K562 (cell line): Measurements from ENCODE around the gene VPREB1. TPM values are rescaled to one million over a fixed set of nuclear protein-coding genes. Genes with fewer than 3 reads are reported as not detected.

ENCODE experiments used
- FOS ChIP-seq: IDR thresholded peaks from 3 replicates; pipeline ENCODE4 v1.6.1; 2011; ENCODE audit not compliant: insufficient read length; ENCODE audit errors: extremely low read depth
- FOXA1 ChIP-seq: fragments of 450-650 bp; IDR thresholded peaks from 2 replicates; pipeline ENCODE4 v1.6.1; 2016; ENCODE audit warnings: mild to moderate bottlenecking, borderline replicate concordance
- GTF2F1 ChIP-seq: IDR thresholded peaks from 2 replicates; pipeline ENCODE4 v1.6.1; 2011; ENCODE audit warnings: low read depth, low read length, improper control_type of control experiment
- HMGXB4 ChIP-seq: sonication (generic); formaldehyde crosslinking; IDR thresholded peaks from 2 replicates; pipeline ENCODE4 v1.8.1; 2023; ENCODE audit warnings: mild to moderate bottlenecking, missing genetic modification reagents
- LEF1 ChIP-seq: fragments of 450-650 bp; IDR thresholded peaks from 2 replicates; pipeline ENCODE4 v1.6.1; 2016; ENCODE audit warnings: mild to moderate bottlenecking
- MCM5 ChIP-seq: fragments of 450-650 bp; IDR thresholded peaks from 2 replicates; pipeline ENCODE4 v1.6.1; 2016; ENCODE audit warnings: low read depth
- PHB2 ChIP-seq: fragments of 450-650 bp; IDR thresholded peaks from 2 replicates; pipeline ENCODE4 v1.6.1; 2017; ENCODE audit warnings: low read depth
- RBBP5 ChIP-seq: fragments of 200-600 bp; sonication (generic); IDR thresholded peaks from 2 replicates; pipeline ENCODE4 v1.6.1; 2012; ENCODE audit warnings: borderline replicate concordance, mild to moderate bottlenecking, low read length, control low read depth, inconsistent platforms; ENCODE audit not compliant: insufficient read depth, poor library complexity, severe bottlenecking
- RBM25 ChIP-seq: fragments of 200-400 bp; formaldehyde crosslinking; IDR thresholded peaks from 2 replicates; pipeline ENCODE4 v1.6.1; 2018; ENCODE audit warnings: low read length, low read depth, moderate library complexity; ENCODE audit not compliant: severe bottlenecking
- SNAPC5 ChIP-seq: fragments of 250-450 bp; sonication (Bioruptor Pico); IDR thresholded peaks from 2 replicates; pipeline ENCODE4 v1.8.0; 2021; ENCODE audit warnings: moderate library complexity, mild to moderate bottlenecking, inconsistent platforms
- SOX6 ChIP-seq: fragments of 450-650 bp; IDR thresholded peaks from 2 replicates; pipeline ENCODE4 v1.6.1; 2014; ENCODE audit warnings: mild to moderate bottlenecking
- STAG1 ChIP-seq: sonication (generic); formaldehyde crosslinking; IDR thresholded peaks from 2 replicates; pipeline ENCODE4 v1.5.0; 2020; ENCODE audit warnings: missing genetic modification reagents, borderline replicate concordance
- TBP ChIP-seq: optimal IDR thresholded peaks from 2 replicates; pipeline ENCODE3; 2011; ENCODE audit warnings: low read depth, low read length, improper control_type of control experiment
- TSHZ1 ChIP-seq: fragments of 250-450 bp; sonication (Bioruptor Pico); IDR thresholded peaks from 2 replicates; pipeline ENCODE4 v1.4.0; 2020; ENCODE audit warnings: mild to moderate bottlenecking, moderate library complexity
- ZNF165 ChIP-seq: fragments of 250-450 bp; sonication (Bioruptor Pico); IDR thresholded peaks from 2 replicates; pipeline ENCODE4 v1.4.0; 2020; ENCODE audit warnings: borderline replicate concordance
- ZNF184 ChIP-seq: sonication (generic); formaldehyde crosslinking; IDR thresholded peaks from 2 replicates; pipeline ENCODE4 v1.5.0; 2020; ENCODE audit warnings: missing genetic modification reagents
- ZNF280A ChIP-seq: fragments of 450-650 bp; IDR thresholded peaks from 2 replicates; pipeline ENCODE4 v1.6.1; 2018; ENCODE audit warnings: mild to moderate bottlenecking, low read depth; ENCODE audit not compliant: partially characterized antibody
- ZNF592 ChIP-seq: fragments of 450-650 bp; IDR thresholded peaks from 2 replicates; pipeline ENCODE4 v1.6.1; 2017; ENCODE audit warnings: antibody characterized with exemption, mild to moderate bottlenecking
- ZNF75A ChIP-seq: fragments of 450-650 bp; formaldehyde crosslinking; IDR thresholded peaks from 2 replicates; pipeline ENCODE4 v1.4.0; 2020; ENCODE audit warnings: mild to moderate bottlenecking
- polyA plus RNA-seq, 8 experiments: library from polyadenylated mRNA; depleted of rRNA in 4 of 8; stranded (reverse) in 5 of 8; unstranded in 3 of 8; fragments of >200 nt; fragmentation: Nextera tagmentation in 2 of 8; fragmentation: Illumina TruSeq in 1 of 8; extraction: Ambion mirVana in 2 of 8; extraction: Trizol in 1 of 8; gene quantifications; 2 replicates each; pipeline versions ENCODE4 v1.2.1 to v1.2.3, GENCODE V29; 2011 to 2014; ENCODE audit warnings: inconsistent platforms in 1 of 8, missing spikeins in 1 of 8
- total RNA-seq, 7 experiments: library from RNA; depleted of rRNA in 6 of 7; stranded (reverse); fragments of >200 nt in 6 of 7; fragmentation: Illumina TruSeq in 2 of 7; extraction: Trizol in 2 of 7; gene quantifications; 2 replicates each; pipeline versions ENCODE4 v1.2.1 to v1.2.3, GENCODE V29; 2011 to 2021; ENCODE audit warnings: low replicate concordance in 1 of 7

The VPREB1 gene
- total and polyA plus RNA-seq, 9 of the 15 experiments (the other 6 are each of a cell fraction or from before 2014, with no cell fraction given): not detected

GRCh38 chr22:22197993-22198402, 46.6 kb upstream of the VPREB1 start (continued):
- TF ChIP-seq ZNF592 (no peak), RBM25 (no peak), STAG1 (no peak), TBP (no peak), TSHZ1 (no peak), ZNF280A (no peak), FOS (no peak), MCM5 (no peak), HMGXB4 (no peak; the same call in 1 of the 2 replicates), ZNF165 (CRISPR knock-in tag) (no peak), ZNF184 (CRISPR knock-in tag) (0 out of 2 replicates have a peak, but pooled peaks have one; percentile 30), GTF2F1 (no peak), SOX6 (no peak), RBBP5 (no peak), PHB2 (no peak), SNAPC5 (no peak), ZNF75A (CRISPR knock-in tag) (no peak), FOXA1 (no peak), LEF1 (no peak)
